ENCODE results near the gene ATP13A3. TPM values are rescaled to one million over a fixed set of nuclear protein-coding genes. Genes with fewer than 3 reads are reported as not detected.

The ATP13A3 gene
- total and polyA plus RNA-seq, 4 donors = 33.6 to 257 (median 56.4) TPM

DNA sequence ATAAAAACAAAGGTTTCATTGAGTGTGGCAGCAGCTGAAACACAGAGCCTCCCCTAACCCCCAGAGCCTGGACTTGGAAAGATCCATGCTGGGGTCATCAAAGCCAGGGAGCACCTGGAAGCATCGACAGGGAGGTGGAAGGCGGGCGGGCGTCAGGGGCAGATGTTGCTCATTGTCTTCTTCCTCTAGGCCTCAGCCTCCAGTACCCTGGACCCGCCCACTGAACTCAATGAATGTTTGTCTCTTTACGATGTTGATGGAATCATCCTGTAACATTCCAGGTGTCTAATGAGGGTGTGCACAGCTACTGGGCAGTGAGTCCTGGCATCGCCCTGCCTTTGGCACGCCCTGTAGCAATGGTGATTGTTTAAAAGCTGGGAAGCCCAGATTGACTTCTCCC is 97.5 kb downstream of the ATP13A3 start:
- H3K36me3 ChIP-seq (ENCODE audit: control insufficient read depth in 4 of 4, insufficient read depth in 3 of 4, low read depth in 1 of 4, low read length in 3 of 4) = no peaks in the 10 kb centered on the region
- no peak overlapping the region for H3K4me3 ChIP-seq (ENCODE audit: low read depth in 1 of 3, low read length in 3 of 3)
- H3K9me3 ChIP-seq (ENCODE audit: control insufficient read depth in 4 of 4, low read length in 3 of 4) = no peaks in the 10 kb centered on the region
- H3K4me1 ChIP-seq (ENCODE audit: control insufficient read depth in 4 of 4, insufficient read depth in 4 of 4, low read length in 3 of 4) = no peaks in the 10 kb centered on the region
- 93% methylated on average over 8 of the region's 8 CpGs for WGBS
- H3K27me3 ChIP-seq (ENCODE audit: control insufficient read depth in 4 of 4, insufficient read depth in 4 of 4, low read length in 3 of 4) = no peaks in the 10 kb centered on the region
- H3K9ac ChIP-seq (ENCODE audit: low read depth in 1 of 2, low read length in 2 of 2) = no peak overlapping the region
- DNase-seq (ENCODE audit: low spot score) = no peak
- H3K27ac ChIP-seq (ENCODE audit: low read depth in 1 of 2, low read length in 2 of 2) = no peak overlapping the region
- TF ChIP-seq HNF4A (conservative IDR thresholded peaks at IDR 0.05) = no peak

DNA sequence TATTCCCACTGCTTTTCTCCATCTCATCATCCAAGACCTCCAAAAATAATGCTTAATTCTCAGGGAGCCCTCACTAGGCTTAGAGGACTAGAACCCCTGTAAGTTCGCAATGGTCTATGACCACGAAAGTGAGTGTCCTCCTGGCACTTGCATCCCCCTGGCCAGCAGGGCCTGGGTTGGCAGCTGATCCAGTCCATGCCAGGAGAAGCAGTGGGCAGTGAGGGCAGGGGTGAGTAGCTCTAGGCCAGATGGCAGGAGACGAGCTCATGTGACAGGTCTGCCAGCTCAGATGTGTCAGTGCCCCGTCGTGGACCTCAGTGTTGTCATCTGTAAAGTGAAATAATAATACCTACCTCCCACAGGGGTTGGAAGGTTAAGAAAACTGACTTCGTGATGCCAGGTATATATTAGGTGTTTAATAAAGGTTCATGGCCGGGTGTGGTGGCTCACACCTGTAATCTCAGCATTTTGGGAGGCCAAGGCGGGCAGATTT is 98.8 kb downstream of the ATP13A3 start:
- H3K36me3 ChIP-seq (ENCODE audit: control insufficient read depth in 4 of 4, insufficient read depth in 3 of 4, low read depth in 1 of 4, low read length in 3 of 4) = no peaks in the 10 kb centered on the region
- no peaks in the 10 kb centered on the region for H3K9me3 ChIP-seq (ENCODE audit: control insufficient read depth in 4 of 4, low read length in 3 of 4)
- no peak overlapping the region for H3K4me3 ChIP-seq (ENCODE audit: low read depth in 1 of 3, low read length in 3 of 3)
- H3K4me1 ChIP-seq (ENCODE audit: control insufficient read depth in 4 of 4, insufficient read depth in 4 of 4, low read length in 3 of 4) = no peaks in the 10 kb centered on the region
- WGBS = 96% methylated on average over 8 of the region's 8 CpGs
- no peak overlapping the region for H3K9ac ChIP-seq (ENCODE audit: low read depth in 1 of 2, low read length in 2 of 2)
- H3K27ac ChIP-seq (ENCODE audit: low read depth in 1 of 2, low read length in 2 of 2) = no peak overlapping the region
- no peak for DNase-seq (ENCODE audit: low spot score)
- TF ChIP-seq, protein P1, sequence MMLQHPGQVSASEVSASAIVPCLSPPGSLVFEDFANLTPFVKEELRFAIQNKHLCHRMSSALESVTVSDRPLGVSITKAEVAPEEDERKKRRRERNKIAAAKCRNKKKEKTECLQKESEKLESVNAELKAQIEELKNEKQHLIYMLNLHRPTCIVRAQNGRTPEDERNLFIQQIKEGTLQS (IDR thresholded peaks at IDR 0.05) = no peak
- TF ChIP-seq, protein P2, sequence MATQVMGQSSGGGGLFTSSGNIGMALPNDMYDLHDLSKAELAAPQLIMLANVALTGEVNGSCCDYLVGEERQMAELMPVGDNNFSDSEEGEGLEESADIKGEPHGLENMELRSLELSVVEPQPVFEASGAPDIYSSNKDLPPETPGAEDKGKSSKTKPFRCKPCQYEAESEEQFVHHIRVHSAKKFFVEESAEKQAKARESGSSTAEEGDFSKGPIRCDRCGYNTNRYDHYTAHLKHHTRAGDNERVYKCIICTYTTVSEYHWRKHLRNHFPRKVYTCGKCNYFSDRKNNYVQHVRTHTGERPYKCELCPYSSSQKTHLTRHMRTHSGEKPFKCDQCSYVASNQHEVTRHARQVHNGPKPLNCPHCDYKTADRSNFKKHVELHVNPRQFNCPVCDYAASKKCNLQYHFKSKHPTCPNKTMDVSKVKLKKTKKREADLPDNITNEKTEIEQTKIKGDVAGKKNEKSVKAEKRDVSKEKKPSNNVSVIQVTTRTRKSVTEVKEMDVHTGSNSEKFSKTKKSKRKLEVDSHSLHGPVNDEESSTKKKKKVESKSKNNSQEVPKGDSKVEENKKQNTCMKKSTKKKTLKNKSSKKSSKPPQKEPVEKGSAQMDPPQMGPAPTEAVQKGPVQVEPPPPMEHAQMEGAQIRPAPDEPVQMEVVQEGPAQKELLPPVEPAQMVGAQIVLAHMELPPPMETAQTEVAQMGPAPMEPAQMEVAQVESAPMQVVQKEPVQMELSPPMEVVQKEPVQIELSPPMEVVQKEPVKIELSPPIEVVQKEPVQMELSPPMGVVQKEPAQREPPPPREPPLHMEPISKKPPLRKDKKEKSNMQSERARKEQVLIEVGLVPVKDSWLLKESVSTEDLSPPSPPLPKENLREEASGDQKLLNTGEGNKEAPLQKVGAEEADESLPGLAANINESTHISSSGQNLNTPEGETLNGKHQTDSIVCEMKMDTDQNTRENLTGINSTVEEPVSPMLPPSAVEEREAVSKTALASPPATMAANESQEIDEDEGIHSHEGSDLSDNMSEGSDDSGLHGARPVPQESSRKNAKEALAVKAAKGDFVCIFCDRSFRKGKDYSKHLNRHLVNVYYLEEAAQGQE (IDR thresholded peaks at IDR 0.05) = no peak
- TF ChIP-seq RAD21 (IDR thresholded peaks at IDR 0.05) = no peak
- no peak for TF ChIP-seq YY1 (IDR thresholded peaks at IDR 0.05)
- no peak for TF ChIP-seq HNF4A (conservative IDR thresholded peaks at IDR 0.05)
- no peak for TF ChIP-seq NR2F2 (IDR thresholded peaks at IDR 0.05)
- TF ChIP-seq SP1 (IDR thresholded peaks at IDR 0.05) = no peak
- H3K27me3 ChIP-seq (ENCODE audit: control insufficient read depth in 4 of 4, insufficient read depth in 4 of 4, low read length in 3 of 4) = no peaks in the 10 kb centered on the region

DNA sequence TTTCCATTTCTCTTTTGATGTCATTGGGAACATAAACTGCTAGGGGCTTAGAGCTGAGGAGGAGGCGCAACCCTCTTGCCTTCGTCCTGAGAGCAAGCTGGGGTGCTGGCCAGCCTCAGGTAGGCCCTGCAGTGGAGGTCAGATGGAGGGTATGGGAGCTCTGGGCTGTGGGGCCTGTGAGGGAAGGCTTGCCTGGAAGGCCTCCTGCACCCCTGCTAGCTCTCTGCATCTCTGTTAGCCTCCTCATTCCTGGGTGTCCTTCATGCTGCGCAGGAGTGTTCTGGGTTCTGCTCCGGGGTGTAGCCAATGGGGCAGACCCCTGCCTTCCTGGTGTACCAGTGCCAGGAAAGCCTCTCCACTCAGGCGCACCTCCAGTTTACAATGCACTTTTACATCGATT is 99.5 kb downstream of the ATP13A3 start:
- Histone ChIP-seq H3K4me1 (ENCODE audit: control insufficient read depth in 4 of 4, insufficient read depth in 4 of 4, low read length in 3 of 4) (no peaks in the 10 kb centered on the region), H3K9me3 (ENCODE audit: control insufficient read depth in 4 of 4, low read length in 3 of 4) (no peaks in the 10 kb centered on the region), H3K27ac (ENCODE audit: low read depth in 1 of 2, low read length in 2 of 2) (no peak overlapping the region), H3K4me3 (ENCODE audit: low read depth in 1 of 3, low read length in 3 of 3) (no peak overlapping the region), H3K36me3 (ENCODE audit: control insufficient read depth in 4 of 4, insufficient read depth in 3 of 4, low read depth in 1 of 4, low read length in 3 of 4) (no peaks in the 10 kb centered on the region), H3K9ac (ENCODE audit: low read depth in 1 of 2, low read length in 2 of 2) (no peak overlapping the region), H3K27me3 (ENCODE audit: control insufficient read depth in 4 of 4, insufficient read depth in 4 of 4, low read length in 3 of 4) (no peaks in the 10 kb centered on the region)
- 97% methylated on average over 6 of the region's 6 CpGs for WGBS
- DNase-seq (ENCODE audit: low spot score) = no peak
- TF ChIP-seq, protein P3, sequence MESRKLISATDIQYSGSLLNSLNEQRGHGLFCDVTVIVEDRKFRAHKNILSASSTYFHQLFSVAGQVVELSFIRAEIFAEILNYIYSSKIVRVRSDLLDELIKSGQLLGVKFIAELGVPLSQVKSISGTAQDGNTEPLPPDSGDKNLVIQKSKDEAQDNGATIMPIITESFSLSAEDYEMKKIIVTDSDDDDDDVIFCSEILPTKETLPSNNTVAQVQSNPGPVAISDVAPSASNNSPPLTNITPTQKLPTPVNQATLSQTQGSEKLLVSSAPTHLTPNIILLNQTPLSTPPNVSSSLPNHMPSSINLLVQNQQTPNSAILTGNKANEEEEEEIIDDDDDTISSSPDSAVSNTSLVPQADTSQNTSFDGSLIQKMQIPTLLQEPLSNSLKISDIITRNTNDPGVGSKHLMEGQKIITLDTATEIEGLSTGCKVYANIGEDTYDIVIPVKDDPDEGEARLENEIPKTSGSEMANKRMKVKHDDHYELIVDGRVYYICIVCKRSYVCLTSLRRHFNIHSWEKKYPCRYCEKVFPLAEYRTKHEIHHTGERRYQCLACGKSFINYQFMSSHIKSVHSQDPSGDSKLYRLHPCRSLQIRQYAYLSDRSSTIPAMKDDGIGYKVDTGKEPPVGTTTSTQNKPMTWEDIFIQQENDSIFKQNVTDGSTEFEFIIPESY (IDR thresholded peaks at IDR 0.05) = no peak
- TF ChIP-seq TAF1 (conservative IDR thresholded peaks at IDR 0.05) (no peak), GABPA (IDR thresholded peaks at IDR 0.05 in 1 of 2, conservative IDR thresholded peaks at IDR 0.05 in 1 of 2) (no peak), EGR1 (IDR thresholded peaks at IDR 0.05; ENCODE audit: low read depth in 2 of 2) (no peak), RAD21 (IDR thresholded peaks at IDR 0.05) (no peak), FOXA1 (IDR thresholded peaks at IDR 0.05) (no peak), NR2F2 (IDR thresholded peaks at IDR 0.05) (no peak), FOXA2 (IDR thresholded peaks at IDR 0.05) (no peak), HNF4A (conservative IDR thresholded peaks at IDR 0.05) (no peak), JUND (IDR thresholded peaks at IDR 0.05) (no peak)
- TF ChIP-seq, protein P2 (IDR thresholded peaks at IDR 0.05) = no peak
- TF ChIP-seq, protein P4, sequence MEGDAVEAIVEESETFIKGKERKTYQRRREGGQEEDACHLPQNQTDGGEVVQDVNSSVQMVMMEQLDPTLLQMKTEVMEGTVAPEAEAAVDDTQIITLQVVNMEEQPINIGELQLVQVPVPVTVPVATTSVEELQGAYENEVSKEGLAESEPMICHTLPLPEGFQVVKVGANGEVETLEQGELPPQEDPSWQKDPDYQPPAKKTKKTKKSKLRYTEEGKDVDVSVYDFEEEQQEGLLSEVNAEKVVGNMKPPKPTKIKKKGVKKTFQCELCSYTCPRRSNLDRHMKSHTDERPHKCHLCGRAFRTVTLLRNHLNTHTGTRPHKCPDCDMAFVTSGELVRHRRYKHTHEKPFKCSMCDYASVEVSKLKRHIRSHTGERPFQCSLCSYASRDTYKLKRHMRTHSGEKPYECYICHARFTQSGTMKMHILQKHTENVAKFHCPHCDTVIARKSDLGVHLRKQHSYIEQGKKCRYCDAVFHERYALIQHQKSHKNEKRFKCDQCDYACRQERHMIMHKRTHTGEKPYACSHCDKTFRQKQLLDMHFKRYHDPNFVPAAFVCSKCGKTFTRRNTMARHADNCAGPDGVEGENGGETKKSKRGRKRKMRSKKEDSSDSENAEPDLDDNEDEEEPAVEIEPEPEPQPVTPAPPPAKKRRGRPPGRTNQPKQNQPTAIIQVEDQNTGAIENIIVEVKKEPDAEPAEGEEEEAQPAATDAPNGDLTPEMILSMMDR (IDR thresholded peaks at IDR 0.05; ENCODE audit: low read depth, low read length, missing input control) = no peak
- TF ChIP-seq, protein P1 (IDR thresholded peaks at IDR 0.05) = no peak
- TF ChIP-seq, protein P5, sequence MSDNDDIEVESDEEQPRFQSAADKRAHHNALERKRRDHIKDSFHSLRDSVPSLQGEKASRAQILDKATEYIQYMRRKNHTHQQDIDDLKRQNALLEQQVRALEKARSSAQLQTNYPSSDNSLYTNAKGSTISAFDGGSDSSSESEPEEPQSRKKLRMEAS (IDR thresholded peaks at IDR 0.05) = no peak
